ENCODE measurements around the gene PLEKHA8.
"Not testable (repeated sequence)": the region's sequence is repeated elsewhere in the genome, so short reads cannot be mapped to it uniquely, and the experiment has no call there.

PLEKHA8 gene

DNA sequence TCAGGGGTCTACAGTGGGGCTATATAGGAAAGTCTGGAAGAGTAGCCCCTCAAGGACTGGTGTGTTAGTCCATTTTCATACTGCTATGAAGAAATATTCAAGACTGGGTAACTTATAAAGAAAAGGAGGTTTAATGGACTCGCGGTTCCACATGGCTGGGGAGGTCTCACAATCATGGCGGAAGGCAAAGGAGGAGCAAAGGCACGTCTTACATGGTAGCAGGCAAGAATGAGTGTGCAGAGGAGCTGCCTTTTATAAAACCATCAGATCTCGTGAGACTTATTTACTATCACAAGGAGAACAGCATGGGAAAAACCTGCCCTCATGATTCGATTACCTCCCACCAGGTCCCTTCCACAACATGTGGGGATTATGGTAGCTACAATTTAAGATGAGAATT lies 4.7 kb upstream of the PLEKHA8 start:
- no peak for DNase-seq (ENCODE audit: low spot score)

DNA sequence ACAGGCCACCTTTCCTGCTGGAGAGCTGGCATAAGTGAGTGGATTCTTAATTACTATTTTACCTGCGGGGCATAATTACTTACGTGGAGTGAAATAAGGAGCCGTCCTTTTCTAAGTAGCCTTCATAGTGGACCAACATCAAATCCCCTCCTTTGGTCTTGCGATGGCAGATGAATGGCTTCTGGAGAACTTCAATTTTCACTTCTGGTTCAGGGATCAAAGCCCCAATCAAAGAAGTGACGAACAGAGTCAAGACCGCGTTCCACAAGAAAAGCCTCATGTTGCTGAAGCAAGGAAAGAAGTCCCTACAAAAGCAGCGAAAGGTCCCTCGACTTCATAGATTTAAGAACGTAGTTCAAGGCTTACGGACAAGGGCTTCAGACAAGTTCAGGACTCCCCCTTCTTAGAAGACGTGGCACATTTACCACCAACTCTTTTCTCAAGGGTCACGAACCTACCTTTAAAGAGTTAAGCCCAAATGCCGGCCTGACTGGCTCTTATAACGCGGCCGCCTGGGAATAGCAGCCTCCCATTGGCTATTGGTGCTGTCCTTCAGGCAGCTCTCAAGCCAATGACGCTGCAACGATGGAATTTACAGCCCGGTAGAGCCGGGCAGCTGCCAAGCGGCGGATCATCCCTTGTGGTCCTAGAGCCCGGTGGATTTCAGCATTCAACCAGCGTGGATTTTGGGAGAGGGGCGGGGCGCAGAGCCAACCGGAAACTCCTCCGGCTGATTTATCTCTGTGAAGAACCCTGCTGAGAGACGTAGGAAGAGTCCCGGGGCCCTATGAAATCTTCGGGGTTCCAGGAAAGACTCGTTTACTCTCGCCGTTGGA lies 1.8 kb upstream of the PLEKHA8 start, which contains the start of gene FKBP14:
FKBP14 (minus strand) TSS at position 474 of the 836 bp plus-strand sequence; CDS start at position 280, 194 bp downstream.
- peak; percentile 97 for DNase-seq (ENCODE audit: low spot score)

DNA sequence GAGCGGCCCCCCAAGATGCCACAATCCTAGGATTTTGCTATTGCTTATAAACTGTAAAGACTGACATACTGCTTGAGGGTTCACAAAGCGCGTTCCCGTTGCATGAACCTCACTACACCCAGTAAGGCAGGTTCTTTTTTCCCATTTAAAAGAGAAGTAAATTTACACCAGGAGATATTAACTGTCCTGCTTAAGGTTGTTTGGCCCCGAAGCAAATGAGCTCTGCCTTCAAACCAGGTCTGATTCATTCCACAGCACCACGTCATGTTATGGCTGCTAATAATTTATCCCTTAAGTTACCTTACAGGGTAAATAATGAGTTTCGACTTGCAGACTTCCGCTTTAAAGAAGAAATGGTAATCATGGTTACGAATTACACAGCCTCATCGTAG lies 1.2 kb upstream of the PLEKHA8 start:
- peak; percentile 64 for DNase-seq (ENCODE audit: low spot score)

DNA sequence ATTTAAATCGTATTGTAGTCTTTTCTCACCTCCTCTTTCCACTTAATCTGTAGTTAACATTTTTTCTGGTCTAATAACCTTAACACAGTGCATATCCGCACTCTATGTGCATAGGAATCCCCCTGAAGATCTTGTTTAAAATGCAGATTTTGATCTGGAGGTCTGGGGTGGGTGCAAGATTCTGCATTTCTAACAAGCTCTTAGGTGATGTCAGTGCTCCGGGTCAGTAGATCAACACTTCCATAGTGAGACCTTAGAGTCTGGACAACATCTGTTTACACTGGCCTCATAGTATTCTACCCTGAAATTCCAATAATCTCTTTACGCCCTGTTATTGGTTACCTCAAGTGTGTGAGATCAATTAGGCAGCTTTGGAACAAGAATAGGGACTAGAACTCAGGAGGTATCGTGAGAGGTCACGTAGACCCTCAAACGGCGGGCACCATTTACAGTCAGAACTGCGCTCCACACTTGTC lies 434 bp upstream of the PLEKHA8 start:
- no peak for DNase-seq (ENCODE audit: low spot score)

DNA sequence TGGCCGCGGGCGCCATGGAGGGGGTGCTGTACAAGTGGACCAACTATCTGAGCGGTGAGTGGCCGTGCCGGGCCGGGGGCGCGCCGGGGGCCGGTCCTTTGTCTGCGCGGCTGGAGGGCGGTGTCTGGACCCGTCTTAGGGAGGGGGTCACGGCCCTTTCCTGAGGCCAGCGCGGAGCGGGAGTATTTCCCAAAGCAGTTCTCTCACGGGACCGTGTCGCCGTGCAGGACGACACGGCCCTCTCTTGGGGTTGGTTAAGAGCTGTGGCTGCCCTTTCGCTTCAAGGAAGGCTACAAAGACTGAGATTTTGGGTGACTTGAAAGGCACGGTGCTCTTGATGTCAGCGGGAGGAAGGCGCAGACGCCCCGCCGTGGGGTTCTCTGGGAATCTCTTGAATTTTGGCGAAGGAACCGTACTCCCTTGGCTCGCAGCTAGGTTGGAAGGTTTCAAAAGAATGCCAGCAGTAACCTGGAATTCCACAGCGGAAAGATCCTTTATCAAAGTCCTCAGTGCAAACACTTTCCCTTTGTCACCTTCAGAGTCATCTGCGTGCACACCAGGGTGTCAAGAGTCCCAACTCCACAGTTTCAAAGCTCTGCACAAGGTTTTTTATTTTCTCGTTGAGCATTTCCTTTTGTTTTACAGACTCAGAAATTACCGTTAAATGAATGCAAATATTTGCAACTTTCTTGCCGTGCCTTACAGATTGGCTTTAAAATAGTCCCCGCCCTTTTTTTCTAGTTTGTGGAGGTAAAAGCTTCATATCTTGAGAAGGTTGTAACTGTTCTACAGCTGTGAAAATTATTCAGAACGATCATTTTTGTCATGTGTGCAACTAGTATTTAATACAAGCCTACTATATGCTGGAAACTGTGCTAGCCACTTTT lies 780 bp downstream of the PLEKHA8 start:
- DNase-seq (ENCODE audit: low spot score): peak; percentile 37

DNA sequence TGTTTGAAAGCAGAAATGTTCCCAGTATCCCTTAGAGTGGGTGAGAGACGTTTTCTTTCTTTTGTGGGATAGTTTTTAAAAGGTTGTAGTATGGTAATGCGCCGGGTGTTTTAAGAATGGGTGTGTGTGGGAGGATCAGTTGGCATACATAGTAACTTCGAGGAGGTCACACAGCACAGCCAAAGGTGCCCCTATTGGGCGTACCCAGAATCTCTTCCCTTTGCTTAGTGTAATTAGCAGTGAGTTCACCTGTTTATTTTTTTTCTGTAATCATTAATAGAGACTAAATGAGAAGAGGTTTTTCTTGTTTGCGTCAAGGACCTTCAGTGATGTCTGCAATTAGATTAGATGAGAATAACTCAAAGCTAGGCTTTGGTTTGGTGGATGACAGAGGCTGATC lies 1.5 kb downstream of the PLEKHA8 start:
- peak; percentile 22 for DNase-seq (ENCODE audit: low spot score)

DNA sequence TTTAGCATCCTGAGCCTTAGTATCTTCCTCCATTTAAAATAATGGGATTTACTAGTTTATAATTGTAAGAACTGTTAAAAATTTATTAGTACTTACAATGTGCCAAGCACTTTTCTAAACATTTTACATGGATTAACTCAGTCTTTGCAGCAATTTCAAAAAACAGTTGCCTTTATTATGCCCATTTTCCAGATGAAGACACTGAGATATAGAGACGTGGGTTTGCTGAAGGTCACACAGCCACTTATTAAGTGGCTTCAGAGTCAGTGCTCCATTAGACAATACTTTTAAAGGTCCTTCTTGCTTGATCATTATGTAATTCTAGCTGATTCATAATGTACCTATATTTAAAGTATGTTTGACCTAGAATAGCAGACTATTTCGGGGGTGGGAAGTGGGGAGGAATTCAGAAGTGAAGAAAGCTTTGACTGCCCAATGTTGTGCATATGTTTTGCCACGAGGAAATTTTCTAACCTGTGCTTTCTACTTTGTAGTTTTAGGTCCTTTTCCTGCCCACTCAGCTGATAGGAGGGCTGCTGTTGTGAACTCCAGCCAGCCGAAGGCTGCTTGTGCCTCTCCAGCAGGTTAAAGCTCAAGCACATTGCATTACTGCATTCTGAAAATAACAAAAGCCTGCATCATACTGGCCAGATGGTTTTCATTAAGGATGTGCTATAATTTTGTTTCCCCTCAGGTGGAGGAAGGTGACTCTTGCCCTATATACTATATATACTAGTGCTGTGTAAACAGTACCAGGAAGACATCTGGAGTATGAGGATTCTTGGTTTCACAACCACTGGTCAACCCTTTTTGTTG lies 4.3 kb downstream of the PLEKHA8 start:
- no peak for DNase-seq (ENCODE audit: low spot score)

DNA sequence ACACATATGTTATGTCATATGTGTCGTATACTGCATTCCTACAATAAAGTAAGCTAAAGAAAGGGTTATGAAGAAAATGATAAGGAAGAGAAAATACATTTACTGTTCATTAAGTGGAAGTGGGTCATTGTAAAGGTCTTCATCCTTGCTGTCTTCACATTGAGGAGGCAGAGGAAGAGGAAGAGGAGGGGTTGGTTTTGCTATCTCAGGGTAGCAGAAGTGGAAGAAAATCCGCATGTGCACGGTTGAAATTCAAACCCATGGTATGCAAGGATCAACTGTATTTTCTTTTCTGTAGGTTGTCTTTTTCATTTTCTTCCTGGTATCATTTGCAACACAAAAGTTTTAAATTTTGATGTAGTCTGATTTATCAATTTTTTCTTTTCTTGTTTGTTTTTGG lies 6.3 kb downstream of the PLEKHA8 start:
- DNase-seq (ENCODE audit: low spot score): no peak

DNA sequence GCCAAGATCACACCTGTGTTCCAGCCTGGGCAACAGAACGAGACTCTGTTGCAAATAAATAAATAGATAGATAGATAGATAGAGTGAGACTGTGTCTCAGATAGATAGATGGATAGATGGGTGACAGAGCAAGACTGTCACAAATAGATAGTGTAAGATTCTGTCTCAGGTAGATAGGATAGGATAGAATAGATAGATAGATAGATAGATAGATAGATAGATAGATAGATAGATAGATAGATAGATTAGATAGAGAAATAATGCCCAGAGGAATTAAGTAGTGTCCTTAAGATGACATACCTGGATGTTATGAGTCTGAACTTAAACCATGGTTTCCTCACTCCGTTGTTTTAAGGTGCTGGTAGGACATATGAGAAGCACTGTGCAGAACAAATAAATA lies 8.0 kb downstream of the PLEKHA8 start:
- DNase-seq (ENCODE audit: low spot score): no peak

DNA sequence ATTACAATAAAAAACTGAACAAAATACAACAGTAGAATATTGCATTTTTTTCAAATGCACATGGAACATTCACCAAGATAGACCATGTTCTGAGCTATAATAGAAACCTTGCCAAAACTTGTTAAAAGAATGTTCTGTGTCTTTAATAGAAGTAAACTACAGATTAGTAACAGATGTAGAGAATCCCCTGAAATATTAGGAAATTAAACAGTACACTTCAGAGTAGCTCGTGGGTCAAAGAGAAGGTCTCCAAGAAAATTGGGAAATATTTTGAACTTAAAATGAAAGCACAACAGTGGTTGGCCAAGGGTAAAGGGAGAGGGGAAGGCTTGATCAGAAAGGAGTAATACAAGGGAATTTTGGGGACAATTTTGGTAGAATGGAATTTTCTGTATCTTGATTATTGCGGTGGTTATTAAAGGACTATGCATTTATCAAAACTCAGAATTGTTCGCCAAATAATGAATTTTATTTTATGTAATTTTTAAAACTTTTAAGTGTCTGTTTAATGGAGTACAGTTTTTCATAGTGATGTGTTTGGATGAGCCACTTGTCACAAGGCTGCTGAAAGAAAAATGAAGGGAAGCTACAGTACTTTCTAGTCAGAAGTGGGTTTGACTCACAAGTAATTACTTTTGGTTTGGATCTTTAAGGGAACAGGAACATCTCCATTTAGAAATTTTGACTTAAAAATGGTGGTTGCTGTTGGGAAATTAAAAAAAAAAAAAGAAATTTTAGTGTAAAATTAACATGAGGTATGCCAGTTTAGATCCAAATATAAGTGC lies 10.2 kb downstream of the PLEKHA8 start:
- no peak for DNase-seq (ENCODE audit: low spot score)

DNA sequence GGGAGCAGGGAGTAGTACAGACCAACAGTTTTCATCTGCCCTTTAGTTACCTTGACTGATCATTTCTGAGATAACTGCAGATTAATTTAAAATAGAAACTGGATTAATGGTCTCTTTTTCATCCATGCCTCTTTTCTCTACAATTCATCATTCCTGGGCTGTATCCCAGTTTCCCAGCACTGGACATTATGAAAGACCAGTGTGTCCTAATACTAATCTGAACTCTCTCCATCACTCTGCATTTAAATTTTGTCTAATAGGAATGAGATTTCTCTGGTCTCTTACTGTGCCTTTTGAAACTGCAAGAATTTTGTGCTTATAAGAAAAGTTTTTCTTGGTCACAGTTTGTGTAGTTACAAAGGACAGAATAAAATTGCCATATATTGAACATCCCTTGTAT lies 12.7 kb downstream of the PLEKHA8 start:
- DNase-seq (ENCODE audit: low spot score): no peak

DNA sequence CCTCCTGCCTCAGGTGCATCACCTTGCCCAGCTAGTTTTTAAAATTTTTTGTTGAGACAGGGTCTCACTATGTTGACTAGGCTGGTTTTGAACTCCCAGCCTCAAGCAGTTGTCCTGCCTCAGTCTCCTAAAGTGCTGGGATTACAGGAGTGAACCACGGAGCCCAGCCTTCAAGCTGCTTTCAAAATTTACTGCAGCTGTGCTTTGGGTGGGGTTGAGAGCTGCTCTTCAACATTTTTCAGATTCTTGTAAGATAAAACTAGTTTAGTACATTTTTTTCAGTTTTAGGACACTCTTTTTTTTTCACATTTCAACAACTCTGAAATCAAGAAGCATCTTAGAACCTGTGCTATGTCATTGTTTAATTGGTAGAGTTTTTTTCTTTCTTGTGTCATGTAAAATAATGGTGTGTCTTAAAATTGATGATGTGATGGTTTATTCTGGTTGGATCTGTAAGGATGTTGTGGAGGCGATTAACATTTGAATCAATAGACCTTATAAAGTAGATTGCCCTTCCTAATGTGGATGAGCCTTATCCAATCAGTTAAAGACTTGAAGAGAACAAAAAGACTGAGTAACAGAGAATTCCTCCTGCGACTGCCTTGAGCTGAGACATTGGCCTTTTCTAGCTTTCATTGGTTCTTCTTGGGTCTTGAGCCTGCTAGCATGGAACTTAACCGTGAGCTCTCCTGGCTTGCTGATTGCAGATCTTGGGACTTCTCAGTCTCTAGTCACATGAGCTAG lies 13.5 kb downstream of the PLEKHA8 start:
- DNase-seq (ENCODE audit: low spot score): no peak

DNA sequence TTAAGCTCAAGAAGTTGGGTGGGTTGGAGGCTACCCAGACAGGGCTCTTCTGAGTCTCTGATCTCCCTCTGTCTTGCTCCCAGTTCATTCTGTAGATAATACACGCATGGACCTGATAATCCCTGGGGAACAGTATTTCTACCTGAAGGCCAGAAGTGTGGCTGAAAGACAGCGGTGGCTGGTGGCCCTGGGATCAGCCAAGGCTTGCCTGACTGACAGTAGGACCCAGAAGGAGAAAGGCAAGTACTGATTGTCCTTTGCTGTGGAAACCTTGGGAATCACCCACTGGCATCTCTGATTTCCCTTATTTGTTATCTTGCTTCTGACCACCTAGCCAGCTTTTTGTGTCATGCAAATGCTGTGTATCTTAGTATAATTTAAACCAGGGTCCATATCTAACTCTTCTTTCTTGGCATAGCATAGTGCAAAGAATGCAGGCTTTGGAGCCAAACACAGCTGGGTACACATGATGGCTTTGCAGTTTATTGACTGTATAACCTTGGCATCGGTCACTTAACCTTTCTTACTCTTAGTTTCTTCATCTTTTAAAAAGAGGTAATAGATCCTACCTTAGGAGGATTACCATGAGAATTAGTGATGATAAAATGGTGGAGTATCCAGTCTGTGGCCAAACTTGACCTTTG lies 18.0 kb downstream of the PLEKHA8 start:
- no peak for DNase-seq (ENCODE audit: low spot score)

DNA sequence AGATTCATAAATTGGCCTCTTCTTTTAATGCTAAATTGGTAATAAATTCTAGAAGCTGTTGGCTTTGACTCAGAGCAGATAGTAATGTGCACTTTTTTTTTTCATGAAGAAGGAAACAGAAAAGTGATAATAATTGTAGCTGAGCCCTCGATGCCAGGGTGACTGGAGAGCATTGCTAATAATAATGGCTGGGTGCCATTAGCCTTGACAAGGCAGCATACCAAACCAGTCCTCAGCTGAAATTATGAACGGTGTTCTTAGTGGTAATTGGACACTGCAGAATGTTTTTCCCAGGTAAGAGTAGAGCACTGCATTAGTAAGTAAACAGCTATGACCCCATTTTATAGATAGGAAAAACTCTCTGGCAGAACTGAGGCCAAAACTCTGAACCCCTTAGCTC lies 18.9 kb downstream of the PLEKHA8 start:
- DNase-seq (ENCODE audit: low spot score): no peak

DNA sequence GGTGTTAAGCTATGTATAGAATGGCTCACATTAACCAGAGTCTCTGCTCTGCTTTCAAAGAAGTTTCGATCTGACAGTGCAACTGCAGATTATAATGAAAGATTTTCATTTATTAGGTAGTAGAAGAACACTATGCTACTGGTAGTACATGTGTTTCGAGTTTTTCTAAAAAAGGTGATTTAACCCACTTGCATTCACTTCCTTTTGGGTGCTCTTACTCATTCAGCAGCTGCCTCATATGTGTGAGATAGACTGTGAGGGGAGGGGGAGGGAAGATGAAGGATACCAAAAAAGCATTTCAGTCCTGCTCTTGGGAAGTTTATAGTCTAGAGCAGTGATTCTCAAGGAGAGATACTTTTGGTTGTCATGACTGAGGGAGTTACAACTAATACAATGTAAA lies 20.4 kb downstream of the PLEKHA8 start:
- no peak for DNase-seq (ENCODE audit: low spot score)

DNA sequence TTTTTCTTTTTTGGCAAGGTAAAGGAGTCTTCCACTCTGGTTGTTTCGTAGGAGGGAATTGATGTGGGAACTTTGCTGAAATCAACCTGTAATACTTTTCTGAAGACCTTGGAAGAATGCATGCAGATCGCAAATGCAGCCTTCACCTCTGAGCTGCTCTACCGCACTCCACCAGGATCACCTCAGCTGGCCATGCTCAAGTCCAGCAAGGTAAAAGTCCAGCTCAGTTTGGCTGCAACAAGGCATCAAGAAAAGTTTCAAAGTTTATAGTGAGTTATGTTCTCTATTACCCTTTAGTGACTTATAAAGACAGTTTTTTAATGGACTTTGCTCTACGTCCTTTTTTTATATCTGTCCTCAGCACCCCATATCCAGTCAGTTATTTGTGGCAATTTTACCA lies 21.0 kb downstream of the PLEKHA8 start:
- no peak for DNase-seq (ENCODE audit: low spot score)

DNA sequence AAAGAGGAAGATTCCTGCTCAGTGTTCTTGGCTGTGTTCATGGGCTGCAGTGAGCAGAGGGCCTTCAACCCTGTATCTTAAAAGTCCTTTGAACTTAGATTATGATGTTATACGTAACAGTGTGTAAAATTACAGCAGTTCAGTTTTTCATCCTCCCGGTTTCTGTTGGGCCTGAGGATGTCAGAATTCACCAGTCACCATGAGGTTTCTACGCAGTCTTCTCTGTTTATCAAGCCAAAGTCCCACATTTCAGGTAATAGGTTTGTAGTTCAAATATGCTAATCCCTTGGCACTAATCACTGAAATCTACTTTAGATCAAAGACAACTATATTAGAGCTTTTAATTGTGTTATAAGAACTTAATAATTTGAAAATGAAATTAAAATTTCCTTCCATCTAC lies 24.9 kb downstream of the PLEKHA8 start:
- DNase-seq (ENCODE audit: low spot score): no peak

DNA sequence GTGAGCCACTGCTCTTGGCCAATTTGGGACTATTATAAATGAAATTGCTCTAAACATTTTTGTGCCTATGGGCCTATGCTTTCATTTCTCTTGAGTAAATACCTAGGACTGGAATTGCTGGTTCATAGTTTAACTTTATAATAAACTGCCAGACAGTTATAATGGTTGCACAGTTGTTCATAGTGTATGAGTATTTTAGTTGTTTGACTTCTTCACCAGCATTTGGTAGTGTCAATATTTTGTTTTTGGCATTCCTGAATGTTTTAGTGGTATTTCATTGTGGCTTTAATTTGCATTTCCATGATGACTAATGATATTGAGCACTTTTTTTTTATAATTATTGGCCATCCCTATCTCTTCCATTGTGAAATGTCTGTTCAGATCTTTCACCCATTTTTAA lies 29.5 kb downstream of the PLEKHA8 start:
- no peak for DNase-seq (ENCODE audit: low spot score)

DNA sequence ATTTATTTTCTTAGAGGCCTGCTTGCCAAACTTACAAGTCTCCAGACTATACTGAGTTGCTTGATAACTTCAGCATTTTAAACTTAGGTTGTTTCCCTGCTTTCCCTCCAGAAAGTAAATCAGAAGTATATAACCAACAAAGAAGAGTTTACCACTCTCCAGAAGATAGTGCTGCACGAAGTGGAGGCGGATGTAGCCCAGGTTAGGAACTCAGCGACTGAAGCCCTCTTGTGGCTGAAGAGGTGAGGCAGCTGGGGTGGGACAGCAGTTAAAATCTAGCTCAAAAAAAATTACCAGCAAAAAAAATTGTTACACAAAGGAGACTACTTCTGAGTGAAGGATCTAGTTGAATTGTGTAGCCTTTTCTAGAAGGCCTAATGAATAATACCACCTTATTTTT lies 33.6 kb downstream of the PLEKHA8 start:
- DNase-seq (ENCODE audit: low spot score): not testable (repeated sequence)

DNA sequence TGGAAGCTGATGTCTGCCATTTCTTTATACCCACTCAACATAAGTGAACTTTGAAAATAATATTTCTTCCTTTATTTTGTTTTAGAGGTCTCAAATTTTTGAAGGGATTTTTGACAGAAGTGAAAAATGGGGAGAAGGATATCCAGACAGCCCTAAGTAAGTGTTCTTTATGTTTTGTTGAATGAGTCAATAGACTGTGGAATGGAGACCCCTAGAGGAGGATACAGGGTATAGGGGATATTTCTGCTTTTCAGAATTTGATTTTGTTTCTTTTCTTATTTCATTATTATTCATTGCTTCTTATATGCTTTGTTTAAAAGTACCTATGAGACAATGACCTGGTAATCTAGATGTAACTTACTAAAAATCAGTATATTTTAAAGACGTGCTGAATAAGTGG lies 34.4 kb downstream of the PLEKHA8 start:
- peak; percentile 58 for DNase-seq (ENCODE audit: low spot score)
